HG03432 (cell line): ENCODE results near the gene PROX2.

Experiments
- ATAC-seq: cut with Tn5 transposase; IDR thresholded peaks from one replicate; pipeline ENCODE4 v1.9.1; 2021; ENCODE audit warnings: mild to moderate bottlenecking, moderate library complexity; ENCODE audit not compliant: unreplicated experiment

Gene PROX2

DNA sequence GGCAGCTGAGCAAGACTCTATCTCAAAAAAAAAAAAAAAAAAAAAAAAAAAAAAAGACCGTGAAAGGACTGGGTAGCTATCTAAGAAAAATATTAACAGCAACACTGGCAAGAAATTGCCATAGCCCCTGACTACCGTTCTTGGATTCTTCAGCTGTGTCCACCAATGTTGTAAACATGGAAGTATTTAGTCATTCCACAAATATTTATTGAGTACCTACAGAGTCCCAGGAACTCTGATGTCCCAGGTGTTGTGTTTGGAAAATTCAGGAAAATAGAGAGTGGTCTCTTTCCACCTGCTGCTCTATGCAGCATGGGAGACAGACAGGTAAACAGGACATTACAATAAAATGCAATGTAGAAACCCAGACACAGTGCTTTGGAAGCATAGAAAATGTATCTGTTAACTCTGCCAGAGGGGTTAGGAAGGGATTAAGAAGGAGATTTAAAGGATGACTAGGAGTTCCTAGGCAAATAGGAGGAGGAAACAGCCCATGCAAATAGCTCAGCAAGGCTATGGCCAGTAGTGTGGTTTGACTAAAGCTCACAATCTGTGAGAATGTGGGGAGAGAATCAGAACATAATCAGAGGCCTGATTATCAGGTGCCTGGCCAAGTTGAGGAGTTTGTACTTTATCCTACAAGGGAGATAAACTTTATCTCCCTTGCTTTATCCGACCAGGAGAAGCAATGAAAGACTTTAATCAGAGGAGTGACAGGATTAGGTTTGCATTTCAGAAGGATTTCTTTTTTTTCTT, 3.7 kb upstream of the PROX2 start:
- no peak for ATAC-seq

DNA sequence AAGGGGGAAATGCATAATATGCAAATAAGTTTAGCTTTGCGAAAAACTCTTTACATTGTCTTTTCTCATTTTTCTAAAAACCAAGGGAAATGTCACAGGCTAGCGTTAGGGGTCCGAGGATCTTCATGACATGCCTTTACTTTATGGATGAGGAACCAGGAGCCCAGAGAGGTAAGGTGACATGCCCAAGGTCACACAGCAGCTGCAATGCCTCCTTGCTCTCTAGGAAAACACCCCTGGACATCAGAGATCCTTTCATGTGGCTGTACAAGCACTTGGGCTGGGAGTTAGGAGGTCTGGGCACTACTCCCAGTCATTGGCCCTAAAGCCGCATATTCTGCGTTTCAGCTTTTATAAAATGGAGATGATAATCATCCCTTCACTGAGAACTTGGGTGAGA, 741 bp downstream of the PROX2 start:
- ATAC-seq = no peak

DNA sequence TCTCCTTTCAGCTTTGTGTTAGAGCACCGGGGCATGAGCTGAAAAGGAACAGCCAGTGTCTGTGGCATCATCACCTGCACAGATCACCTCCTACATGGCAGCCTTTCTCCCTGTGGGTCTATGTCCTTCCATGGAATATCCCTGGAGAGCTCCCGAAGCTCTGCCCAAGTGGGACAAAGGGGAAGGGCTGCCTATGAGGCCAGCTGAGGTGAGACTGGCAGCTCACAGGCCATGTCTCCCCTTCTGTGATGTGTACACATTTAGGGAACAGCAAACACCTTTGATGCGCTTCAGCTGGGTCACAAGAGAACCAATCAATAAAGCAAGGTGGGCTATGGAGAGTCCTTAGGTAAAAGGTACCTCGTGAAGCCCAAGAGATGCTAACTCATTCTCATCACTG, 4.1 kb downstream of the PROX2 start:
- ATAC-seq = no peak

DNA sequence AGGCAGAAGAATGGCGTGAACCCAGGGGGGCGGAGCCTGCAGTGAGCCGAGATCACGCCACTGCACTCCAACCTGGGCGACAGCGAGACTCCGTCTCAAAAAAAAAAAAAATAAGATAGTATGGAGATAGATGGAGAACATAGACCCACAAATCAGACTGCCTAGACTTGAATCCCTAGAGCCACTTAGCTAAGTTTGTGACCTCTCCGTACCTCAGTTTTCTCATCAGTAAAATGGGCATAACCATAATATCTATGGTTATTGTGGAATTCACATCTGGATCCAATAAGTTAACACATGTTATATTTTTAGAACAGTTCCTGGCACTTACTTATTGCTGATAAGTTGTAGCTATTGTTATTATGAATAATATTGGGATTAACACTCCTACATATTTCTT, 7.2 kb downstream of the PROX2 start:
- no peak for ATAC-seq

DNA sequence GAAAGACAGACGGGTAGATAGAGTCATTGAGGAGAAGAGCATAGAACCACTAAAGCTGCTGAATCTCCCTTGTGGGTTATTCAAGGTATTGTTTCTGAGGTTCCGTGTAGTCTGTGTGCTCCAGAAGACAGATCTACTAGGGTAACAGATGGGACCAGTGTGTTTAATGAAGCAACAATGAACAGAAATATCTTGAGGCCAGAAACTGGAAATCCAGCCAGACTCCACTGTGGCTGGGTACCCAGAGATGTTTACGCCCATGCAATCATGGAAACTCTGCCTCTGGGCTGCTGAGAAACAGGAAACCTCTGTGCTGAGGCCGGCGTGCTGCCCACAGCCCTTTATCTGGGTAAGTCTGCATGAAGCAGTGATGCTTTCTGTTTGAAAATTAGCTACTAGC, 8.3 kb downstream of the PROX2 start:
- ATAC-seq = no peak

DNA sequence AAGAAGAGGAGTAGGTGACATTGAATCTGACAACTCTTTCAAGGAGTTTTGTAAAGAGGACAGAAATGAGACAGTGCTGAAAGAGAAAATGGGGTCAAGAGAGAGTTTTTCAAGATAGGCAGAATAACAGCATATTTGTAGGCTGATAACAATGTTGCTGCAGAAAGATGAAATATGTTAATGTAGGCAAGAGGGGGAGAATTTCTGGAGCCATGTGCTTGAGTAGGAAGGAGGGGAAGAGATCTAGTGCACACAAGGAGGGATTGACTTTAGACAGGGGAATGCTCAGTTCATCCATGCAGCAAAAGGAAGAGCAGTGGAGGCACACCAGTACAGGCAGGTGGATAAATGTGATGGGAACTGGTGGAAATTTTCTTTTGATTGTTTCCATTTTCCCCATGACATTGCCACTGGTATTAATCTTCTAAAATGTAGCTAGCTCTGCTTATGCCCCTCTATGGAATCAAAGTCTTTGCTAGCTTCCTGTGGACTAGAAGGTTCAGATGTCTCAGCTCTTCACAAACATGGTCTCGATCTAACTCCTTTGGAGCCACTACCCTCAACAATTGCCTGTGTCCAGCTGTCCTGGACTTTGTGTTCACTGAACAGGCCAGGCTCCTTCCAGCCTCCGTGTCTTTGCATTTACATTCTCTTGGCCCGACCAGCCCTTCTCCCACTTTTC, 9.1 kb downstream of the PROX2 start:
- ATAC-seq = no peak

DNA sequence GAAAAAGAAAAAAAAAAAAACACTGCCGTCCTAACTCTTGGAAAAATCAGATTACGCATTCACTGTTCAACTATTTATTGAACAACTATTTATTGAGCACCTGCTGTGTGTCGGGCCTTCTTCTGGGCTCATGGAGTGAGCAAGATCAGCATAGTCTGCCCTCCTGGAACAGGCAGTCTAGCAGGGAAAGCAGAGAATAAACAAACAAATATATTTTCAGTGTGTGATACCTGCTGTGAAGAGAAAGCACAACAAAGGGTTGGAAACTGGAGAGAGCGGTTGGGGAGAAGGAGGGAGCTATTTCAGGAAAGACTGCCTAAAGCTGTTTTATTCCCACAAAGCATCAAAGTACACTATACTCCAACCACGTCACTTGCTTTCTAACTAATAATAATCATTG, 10.8 kb downstream of the PROX2 start:
- no peak for ATAC-seq

DNA sequence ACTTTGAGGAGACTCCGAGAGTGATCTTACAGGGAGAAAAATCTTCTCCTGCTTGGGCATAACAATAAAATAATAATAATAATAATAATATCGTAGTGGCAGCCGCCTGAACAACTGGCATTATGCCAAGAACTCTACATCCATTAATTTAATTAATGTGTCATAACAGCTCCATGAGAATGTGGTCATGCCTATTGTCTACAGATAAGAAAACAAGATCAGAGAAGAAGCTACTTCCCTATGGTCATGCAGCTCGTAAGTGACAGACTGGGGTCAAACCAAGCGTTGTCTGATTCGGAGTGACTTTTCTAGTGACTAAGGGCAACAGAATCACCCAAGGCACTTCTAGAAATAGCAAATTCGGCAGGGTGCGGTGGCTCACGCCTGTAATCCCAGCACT, 11.7 kb downstream of the PROX2 start:
- no peak for ATAC-seq

DNA sequence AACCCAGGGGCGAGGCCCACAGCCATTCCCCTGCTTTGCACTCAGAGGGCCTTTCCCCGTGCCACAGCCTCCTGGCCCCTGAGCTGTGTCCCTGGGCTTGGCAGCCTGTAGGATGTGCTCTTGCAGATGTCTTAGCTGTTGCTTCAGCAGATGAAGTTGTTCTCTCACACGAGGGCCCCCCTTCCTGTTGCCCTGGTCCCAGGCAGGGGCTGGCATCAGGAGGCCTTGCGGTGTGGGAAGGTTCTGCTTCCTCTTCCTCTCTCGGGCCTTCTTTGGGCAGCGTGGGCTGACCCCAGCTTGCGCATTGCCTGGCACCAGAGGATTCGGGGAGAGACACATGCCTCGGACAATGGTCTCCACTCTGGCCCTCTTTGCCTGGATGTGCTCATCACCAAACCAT, 12.7 kb downstream of the PROX2 start:
- ATAC-seq = no peak

DNA sequence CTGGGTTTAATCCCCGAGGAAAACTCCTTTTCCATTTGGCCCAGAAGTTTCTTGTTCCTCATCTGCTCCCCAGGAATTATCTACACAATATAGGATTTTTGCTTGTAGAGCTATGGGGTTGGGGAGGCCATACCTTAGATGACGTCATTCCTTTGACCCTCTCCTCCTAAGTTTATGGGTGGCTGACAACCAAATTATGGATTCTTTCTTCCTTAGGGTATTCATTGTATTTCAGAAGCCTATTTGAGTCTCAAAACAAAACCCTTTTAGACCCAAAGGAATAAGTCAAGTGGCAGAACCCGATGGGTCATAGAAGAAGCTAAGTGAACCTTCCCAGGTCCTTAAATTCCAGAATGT, 14.2 kb downstream of the PROX2 start:
- no peak for ATAC-seq

DNA sequence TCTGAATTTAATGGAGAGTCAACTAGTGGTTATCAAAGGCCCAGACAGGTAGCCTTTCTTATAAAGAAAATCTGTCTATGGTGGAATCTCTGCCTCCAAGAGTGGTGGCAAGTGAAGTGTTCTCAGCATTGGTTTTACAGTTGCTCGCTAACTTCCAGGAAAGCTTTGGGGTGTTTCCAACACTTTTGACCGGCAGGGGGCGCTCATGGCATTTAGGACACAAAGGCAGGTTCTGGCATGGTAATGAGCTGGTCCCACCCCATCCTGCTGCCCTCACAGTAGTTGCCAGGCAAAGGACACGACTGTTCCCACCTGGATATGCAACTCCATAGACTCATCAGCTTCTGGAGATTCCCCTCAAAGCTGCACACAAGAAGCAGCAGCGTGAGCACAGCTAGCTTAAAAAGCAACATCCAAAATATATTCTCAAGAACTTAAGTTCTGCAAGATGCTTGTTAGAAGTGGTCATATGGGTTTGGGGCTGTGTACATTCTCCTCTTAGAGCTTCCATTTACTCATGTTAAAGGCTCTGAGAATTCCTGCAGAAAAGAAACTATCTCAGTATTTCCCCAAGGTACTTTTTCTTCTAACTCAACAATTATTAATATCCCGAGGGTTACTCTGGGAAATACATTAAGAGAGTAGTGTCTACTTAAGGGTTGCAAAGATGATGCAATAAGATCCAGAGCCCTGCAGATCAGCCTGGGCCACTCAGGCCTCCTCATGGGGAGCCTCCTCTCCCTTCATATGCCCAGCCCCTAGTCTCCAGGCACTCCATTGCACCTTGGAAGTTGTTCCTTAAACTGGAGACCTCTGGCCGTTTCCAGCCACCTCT, 14.8 kb downstream of the PROX2 start:
- ATAC-seq = no peak

DNA sequence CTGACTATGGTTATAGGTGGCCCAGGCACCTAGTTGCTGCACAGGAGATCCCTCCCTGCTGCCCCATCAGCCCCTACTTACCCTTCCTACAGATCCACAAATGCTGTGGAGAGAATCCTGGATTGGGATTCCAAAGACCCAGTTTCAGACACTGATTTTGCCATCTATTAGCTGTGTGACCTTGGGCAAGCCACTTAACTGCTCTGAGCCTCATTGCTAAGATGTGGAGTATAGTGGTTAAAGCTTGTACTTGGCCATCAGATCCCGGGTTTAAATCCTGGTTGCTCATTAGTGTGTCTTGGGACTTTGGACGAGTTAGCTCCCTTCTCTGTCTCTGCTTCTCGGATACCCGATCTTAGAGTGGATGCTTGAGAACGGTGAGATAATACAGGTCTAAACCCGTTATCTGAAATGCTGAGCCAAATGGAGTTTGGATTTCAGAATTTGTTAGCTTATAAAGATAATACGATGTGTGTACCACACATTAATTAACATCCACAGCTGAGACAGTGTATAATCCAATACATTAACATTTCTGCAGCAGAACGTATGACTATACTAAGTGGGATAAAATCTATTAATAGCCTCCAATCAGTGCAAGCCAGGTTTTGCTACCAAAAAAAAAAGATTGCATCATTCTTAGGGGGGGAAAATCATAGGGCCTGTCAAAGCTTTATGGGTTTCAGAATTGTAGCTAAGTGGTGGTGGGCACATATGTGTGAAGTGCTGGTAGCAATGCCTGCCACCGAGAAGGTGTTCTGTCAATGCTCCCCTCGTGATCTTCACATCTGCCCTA, 16.0 kb downstream of the PROX2 start:
- ATAC-seq = no peak

DNA sequence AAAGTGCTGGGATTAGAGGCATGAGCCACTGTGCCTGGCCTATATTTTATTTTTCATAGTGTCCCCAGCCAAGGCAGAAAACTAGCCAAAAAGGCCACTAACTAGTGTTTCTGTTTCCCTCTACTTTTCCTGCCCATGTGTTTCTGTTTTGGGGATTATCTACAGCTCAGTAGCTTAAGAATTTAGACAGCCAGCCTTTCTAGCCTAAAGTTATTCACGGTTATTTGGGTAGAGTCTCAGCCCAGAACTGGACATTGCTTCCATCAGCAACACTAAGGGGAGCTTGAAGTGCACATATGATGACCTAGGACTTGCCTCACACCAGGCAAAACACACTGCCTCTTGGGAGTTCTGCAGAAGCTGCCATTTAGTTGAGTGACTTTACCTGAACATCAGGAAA, 17.9 kb downstream of the PROX2 start:
- ATAC-seq = no peak

DNA sequence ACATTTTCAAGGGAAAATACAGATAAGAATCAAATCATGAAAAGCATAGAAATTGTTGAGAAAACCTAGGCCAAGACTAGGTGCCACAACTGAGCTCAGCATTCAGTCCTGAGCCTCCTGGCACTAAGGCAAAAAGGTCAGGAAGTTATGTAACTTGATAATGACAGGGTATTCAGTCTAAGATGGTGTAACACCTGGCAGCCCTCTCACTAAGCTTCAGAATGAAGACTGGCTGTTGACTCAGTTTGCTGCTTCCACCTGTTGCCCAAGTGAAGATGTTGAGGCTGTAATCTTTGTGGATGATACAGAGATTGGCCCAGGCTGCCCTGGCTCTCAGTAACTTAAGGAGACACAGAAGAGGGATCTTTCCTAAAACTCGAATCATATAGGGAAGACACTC, 19.6 kb downstream of the PROX2 start:
- no peak for ATAC-seq

DNA sequence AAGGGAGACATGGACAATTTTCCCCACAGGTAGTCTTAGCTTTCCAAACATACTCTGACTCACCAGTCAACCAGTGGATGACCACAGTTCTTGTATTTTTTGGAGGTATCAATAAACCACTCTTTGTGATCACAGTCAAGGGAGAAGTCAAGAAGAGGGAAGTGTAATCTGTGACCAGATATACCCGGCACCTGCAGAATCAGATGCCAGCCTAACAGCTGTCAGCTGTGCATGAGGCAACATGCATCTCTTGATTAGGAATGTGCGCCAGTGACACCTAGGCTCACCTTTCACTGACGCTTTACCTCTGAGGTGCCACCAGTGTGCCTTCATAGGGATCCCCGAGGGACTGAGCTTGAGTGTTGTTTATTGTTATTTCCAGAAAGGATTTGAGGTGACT, 20.0 kb downstream of the PROX2 start:
- ATAC-seq = no peak

DNA sequence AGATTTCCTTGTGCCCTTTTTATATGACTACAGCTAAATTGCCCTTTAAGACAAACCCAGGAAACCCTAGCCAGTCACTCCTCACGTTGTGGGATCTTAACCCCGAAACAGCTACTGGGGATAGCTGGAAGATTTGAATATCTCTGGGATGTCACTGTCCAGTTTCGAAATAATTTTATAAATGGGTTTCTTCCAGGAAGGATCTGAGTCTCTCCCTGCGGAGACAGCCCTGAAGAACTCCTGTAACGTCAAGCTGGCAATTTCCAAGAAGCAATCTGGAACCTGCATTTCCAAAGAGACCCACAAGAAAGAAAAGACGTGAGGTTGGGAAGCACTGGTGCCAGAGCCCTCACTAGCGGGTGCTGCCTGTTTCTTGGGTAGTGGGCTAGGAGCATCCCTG, 20.9 kb downstream of the PROX2 start:
- no peak for ATAC-seq

DNA sequence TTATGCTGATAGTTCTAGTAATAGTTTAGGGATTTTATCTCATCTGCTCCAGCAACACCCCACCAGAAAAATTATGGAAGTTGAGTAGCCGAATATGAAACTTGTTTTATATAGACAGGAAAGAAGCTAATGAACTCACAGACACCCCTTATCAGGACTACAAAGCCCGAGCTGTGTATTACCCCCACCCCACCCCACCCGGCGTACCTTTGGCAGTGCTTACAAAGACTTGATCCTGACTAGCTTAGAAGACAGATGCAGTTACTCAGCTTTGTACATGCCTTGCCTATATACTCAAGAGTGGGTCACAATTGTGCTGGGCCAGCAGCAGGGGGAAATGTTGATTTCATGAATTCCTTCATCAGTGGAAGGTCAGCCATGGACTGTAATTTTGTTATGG, 22.4 kb downstream of the PROX2 start:
- ATAC-seq = no peak

DNA sequence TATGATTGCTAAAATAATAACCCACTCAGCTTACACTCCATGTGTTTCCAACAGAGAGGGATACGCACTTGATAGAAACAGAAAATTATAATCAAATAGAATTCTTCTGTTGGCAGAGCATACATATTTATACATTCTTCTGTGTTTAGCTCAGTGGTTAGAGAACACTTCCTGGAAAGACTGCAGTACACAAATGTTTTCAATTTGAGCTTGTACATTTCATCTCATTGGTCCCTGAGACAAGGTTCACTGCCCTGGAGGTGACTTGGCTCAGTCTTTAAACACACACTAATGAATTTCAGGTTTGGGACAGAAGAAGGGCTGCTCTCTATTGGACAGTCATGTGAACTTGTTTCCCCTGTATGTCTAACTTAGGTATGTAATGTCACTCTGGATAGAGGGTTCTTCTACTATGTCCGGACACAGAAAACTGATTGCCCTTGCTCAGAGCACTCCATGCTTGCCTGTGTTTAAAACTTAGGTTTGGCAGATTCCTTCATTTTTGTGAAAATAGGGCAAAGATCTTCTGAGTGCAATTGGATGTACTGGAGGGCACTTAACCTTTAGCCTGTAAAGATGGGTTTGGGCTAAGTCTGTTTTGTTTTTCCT, 22.9 kb downstream of the PROX2 start:
- no peak for ATAC-seq

DNA sequence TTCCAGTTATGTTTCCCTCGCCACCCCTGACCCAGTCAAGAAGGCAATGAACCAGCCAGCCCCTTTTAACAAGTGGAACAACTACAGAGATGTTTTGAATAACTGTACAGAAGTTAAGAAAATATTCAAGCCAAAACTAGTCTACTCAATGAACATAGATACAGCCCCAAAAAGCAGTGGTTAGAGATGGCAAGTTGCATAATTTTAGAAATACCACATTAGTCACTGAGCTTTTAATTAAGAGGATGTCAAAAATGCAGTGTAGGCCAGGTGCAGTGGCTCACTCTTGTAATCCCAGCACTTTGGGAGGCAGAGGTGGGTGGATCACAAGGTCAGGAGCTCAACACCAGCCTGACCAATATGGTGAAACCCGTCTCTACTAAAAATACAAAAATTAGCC, 27.2 kb downstream of the PROX2 start:
- no peak for ATAC-seq

DNA sequence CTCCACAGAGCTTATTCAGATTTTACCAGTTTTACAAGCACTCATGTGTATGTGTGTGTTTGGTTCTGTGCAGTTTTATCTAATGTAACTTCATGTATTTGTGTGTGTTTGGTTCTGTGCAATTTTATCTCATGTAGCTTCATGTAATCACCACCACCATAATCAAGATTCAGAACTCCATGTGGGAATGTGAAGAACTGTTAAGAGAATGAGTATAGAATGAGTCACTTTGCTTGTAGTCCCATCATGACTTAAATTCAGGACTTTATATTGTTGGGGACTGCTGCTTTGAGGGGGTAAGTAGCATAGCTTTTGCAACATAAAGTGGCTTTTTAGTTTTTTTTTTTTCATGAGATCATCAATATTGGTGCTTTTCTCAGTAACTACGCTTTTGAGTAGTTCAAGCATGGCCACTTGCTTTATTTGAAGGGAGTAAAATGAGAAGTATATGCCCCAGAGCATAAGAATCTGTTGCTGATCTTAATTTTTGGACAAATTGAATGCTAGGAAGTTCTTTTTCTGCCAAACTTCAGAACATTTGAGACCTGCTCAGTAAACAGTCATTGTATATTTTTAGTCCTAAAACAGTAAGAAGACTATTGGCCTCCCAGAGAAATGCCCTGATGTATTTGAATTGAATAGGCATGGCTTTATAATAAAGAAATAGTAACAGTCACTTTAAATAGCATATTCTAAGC, 28.8 kb downstream of the PROX2 start:
- no peak for ATAC-seq
